Measurements from ENCODE around the gene COQ8A.
"Not testable (repeated sequence)": the region's sequence is repeated elsewhere in the genome, so short reads cannot be mapped to it uniquely, and the experiment has no call there.

Gene COQ8A

DNA sequence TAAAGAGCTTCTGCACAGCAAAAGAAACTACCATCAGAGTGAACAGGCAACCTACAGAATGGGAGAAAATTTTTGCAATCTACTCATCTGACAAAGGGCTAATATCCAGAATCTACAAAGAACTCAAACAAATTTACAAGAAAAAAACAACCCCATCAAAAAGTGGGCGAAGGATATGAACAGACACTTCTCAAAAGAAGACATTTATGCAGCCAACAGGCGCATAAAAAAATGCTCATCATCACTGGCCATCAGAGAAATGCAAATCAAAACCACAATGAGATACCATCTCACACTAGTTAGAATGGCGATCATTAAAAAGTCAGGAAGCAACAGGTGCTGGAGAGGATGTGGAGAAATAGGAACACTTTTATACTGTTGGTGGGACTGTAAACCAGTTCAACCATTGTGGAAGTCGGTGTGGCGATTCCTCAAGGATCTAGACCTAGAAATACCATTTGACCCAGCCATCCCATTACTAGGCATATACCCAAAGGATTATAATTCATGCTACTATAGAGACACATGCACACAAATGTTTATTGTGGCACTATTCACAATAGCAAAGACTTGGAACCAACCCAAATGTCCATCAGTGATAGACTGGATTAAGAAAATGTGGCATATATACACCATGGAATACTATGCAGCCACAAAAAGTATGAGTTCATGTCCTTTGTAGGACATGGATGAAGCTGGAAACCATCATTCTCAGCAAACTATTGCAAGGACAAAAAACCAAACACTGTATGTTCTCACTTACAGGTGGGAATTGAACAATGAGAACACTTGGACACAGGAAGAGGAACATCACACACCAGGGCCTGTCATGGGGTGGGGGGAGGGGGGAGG, 10.6 kb upstream of the COQ8A start:
- DNase-seq = not testable (repeated sequence)

DNA sequence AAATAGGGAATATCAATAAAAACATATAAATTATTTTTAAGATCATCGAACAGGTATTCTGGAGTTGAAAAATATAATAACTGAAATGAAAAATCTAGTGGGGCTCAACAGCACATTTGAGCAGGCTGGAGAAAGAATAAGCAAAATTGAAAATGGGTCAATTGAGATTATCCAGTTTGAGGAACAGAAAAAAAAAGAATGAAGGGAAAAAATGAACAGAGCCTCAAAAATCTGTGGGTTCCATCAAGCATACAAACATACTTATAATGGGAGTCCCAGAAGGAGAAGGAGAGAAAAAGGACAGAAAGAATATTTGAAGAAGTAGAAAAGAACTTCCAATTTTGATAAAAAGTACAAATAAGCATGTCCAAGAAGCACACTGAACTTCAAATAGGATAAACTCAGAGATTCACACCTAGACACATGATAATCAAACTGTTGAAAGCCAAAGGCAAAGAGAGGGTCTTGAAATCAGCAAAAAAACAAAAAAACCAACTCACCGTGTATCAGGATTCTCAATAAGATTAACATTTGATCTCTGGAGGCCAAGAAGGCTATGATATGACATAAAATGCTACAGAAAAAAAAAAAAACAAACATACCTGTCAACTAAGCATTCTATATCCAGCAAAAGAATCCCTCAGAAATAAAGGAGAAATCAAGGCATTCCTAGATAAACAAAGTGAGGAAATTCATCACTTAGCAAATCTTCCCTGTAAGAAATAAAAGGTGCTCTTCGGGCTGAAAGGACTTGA, 5.4 kb upstream of the COQ8A start:
- DNase-seq = no peak

DNA sequence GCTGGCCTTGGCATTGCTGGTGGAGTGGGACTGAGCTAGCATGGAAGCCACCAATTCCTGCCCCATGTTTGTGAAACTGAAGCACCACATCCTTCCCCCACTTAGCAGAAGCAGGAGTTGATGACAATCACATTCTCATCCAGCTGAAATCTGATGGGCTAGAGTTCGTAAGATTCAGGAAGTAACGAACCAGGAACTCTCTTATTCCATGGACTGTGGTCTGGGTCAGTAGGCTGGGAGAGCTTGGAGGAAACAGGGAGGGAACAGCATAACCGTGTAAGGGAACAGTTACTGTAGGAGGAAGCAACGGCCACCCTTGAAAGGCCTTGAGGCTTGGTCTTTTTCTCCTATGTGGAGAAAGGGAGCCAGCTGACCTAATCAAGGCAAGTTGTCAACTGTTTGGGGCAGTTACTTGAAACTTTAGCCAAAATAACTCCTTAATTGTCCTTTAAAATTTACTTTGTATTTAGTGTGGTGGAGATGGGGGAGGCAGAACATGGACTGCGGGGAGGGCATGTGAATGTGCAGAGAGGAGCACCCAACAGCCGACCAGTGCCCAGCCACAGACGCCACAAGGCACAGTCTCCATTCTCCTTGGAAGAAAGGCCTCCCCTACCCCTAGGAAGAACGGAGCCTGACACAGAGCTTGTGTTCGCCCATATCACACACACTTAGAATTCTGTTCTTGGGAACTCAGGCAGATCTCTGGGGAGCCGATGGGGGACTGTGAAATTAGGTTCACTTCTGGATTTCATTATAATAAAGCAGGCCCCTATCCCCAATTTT, 2.0 kb upstream of the COQ8A start:
- DNase-seq = no peak

DNA sequence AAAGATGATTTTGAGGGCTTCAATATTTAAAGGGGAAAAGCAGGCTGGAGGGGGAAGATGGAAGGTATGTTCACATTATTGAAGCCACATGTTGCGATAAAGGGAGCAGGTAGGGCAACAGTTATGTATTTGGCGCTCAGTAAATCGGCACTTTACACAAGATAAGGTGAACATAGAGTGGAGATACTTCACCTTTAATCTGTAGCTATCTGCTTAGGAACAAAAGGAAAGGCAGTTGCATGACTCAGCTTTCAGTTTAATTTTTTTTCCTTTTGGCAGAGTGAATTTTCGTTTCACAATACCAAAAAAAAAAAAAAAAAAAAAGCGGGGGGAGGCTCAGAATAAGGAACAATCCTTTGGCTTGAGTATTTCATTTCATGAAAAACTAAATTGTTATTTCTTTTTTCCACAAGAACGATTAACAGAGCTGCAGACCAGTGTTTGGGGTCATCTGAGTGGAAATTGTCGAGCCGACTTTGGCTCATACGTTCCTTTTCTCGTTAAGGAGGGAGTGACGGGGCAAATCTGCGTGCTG, 1.1 kb upstream of the COQ8A start:
- no peak for DNase-seq

DNA sequence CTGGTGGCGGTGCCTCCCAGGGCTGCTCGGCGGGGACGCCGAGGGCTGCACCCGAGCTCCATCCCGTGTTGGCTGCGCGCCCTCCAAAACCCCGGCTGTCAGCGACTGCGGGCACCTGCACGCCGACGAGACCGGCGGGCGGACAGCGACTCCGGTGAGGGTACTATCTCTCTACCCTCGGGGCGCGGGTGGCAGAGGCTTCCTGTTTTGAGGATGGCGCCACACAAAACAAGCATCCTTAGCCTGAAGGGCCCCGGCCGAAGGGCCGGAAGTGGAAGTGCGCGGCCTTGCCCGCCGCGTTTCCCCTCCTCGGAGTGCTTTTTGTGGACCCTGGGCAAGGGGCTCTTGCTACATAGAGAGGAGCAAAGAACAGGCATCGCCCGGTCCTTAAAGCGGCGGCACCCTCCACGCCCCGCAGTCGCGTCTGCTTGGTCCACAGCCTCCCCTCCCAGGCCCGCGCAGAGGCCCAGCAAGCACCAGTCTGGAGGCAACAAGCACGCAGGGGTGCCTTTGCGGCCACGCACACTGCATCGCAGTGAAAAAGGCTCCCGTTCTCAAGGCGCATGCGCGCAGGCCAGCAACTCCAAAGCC, 561 bp upstream of the COQ8A start:
- peak; percentile 67 for DNase-seq

DNA sequence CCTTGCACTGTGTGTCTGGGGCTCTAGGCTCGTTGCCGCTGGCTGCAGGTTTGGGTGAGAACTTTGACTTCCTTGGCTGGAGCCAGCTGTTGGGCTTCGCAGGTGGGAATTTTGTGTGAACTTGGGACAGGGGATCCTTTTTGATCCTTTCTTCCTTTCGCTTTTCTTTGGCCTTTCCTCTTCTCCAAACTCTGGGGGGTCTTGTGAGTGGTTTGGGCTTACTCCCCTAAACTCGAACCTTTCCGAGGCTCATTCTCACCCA, 643 bp downstream of the COQ8A start:
- DNase-seq = no peak

DNA sequence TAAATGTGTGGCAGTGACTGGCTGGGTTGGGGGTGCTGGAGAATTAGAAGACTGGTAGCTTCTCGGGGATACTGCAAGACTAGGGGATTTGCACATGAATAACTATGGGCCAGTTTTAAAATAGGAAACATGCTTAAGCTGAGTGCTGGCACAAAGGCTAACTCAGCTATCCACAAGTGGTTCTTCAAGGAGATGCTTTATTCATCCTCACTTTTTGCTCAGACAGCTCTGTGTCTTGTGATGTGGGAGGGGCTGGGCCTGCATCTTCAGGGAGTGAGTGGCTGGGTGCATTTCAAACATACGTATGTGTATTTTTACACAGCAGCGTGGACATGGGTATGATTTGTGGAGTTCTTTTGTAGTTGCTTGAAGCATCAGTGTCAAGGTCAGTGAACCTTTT, 2.3 kb downstream of the COQ8A start:
- DNase-seq = no peak

DNA sequence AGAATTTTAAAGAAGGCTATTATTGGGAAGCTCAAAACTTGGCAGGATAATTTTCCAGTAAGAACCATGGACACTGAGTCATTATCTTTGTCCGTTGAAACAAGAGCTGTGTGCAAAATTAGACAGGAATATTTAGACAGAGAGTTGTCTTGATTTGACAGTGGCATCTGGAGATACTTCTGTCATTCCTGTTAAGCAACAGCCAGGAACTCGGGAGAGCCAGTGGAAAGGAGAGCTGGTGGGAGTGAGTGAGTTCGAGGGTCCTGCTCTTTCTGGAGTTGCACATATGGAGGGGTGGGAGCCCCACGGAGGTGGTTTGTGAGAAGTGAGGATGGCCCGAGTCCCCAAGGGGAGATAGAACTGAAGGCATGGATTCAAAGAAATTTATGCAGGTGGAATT, 3.1 kb downstream of the COQ8A start:
- no peak for DNase-seq

DNA sequence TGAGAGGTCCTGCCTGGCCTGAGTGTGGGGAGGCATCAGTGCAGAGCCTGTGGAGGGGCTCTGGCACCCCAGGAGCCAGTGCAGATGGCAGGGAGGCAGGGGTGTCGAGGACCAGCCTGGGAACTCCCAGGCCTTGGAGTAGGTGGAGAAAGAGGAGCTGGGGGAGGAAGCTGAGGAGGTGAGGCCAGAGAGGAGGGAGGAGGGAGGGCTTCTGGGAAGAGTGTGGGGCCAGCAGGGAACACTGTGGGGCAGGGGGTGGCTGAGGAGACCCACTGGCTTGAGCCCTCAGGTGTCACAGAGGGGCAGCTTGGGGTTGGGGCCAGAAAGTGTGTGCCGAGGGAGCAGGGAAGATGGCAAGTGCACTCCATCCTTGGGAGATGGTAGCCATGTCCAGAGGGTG, 3.8 kb downstream of the COQ8A start:
- no peak for DNase-seq

DNA sequence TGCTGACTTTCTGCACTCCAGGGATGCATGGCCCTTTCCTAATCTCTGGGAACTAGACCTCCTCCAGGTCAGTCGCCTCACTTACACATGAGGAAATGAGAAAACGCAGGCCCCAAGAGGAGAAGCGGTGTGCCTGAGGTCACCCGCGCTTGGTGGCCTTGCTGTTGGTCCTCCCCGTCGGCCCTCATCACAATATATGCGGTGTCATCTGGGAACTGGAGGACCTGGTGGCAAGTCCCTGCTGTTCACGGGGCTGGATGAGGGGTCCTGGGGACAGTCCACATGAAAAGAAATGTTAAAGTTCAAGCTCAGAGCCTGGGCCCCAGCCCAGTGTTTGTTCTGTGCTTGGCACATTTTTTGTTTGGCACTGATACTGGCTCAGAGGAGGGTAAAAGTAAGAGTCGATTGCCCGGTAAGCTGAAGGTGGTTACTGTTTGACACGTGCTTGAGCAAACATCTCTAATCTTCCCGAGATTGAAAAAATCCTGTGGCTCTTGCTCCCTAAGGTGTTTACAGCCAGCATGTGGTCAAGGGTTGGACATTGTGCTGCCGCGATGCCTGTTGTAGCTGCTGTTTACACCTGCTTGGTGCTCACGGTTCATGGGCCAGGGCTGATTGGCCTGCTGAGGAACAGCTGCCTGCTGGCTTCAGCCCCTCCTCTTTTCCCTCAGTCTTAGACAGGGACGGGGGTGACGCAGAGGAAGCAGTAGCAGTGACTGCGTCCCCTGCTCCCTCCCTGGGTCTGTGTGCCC, 5.2 kb downstream of the COQ8A start:
- DNase-seq = no peak

DNA sequence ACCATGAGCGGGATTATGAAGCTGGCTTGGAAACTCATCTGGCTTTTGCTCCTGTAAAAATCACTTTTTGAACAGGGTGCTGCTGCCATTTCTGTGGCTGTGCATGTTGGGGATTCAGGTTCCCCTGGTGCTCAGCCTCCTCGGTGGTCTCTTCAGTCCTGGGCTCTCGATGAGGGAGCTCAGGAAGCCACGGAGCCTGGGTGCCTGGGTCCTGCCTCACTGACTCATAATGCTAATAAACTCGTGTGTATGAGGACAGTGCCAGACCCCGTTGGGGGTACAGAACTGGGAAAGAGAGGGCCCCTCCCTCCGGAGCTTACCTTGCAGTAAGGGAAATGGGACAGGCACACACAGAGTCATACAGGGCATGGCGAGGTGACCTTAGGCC, 5.8 kb downstream of the COQ8A start:
- no peak for DNase-seq

DNA sequence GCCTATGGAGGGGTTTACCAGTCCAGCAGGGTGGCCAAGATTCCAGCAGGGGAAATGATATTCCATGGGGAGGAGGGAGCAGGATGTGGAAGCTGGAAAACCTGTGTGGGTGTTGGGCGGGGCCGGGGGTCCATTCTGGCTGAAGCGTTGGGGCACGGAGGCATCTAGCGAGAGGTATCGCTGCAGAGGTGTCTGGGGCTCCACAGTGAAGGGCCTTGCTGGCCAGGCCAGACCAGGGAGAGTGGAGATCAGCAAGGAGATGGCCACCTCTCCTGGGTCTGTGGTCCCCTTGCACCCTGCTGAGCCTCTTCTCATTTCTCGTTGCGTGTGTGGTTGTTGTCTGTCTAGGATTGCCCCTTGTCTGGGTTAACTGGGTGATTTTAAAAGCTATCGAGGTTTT, 6.2 kb downstream of the COQ8A start:
- DNase-seq = no peak

DNA sequence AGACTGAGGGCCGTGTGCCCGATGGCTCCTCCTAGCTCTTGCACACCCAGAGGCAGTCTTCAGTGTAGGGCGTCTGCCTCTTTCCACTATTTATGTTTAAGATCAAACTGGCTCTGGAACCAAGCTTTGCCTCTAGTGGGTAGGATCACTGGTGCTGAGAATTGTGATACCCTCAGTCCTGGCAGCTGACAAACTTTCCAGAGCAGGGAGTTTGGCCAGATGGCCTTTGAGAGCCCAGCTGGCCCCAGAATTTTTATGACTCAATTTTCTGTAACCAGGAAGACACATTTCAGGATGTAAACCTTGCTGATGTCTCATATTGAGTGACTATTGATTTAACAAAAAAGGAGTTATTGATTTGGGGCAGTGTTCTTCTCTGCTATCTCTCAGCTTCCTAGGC, 6.7 kb downstream of the COQ8A start:
- DNase-seq = peak; percentile 61

DNA sequence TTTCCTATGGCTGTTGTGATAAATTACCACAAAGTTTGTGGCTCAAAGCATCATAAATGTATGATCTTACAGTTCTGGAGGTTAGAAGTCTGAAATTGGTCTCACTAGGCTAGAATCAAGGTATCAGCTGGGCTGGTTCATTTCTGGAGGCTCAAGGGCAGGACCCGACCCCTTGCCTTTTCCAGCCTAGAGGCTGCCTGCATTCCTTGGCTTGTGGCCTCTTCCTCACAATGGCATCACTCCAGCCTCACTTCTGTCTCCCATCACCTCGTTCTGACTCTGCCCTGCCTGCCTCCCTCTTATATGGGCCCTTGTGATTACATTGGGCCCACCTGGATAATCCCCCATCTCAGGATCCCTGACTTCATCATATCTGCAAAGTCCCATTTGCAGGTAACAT, 8.0 kb downstream of the COQ8A start:
- no peak for DNase-seq

DNA sequence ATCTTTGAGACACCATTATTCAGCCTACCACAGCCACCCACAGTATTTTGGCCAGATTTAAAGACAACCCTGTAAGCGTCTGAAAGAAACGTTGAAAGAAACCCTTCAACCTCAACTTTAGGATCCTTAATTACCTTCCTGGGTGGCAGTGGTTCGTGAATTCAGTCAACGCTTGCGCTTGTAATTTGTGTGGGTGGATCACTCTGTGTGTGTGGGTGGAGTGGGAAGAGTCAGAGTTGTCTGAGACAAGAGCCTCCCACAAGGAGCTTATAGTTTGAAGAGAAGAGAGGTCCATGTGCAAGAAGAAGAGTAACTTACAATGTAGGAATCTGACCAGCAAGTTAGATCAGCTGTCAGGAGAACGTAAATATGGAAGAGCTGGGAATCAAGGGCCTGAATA, 8.4 kb downstream of the COQ8A start:
- DNase-seq = no peak

DNA sequence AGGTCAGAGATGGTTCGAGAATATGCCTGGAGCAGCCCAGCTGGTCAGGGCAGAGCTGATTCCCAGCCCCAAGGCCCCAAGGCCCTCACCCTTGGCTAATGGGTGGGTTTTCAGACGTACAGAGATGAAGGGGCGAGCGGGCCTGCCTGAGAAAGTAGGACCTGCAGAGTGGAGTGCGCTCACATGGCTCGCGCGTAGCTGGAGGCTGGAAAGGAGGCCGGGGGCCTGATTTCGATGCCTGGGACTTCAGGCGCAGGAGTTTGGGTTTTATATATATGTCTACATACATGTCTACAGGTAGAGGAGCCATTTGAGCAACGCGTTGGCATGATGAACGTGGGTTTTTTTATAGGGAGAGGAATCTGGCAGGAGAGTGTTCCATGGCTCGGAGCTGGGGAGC, 8.9 kb downstream of the COQ8A start:
- DNase-seq = no peak

DNA sequence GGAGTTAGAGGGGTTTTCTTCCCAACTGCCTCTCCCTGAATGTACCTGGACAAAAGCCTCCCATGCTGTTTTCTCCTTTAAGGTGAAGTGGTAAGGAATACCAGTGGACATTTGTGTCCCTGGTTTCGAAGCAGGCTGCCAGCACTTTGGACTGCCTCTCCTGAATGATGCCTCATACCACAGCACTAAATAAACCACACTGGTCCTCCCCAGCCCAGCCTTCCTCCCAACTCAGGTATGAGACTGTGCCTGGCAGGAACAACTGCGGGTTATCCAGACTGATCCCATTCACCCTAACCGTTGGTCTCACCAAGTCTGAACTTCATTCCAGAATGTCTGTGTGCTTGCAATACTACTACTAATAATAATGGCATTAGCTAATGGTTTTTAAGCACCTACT, 9.3 kb downstream of the COQ8A start:
- DNase-seq = no peak

DNA sequence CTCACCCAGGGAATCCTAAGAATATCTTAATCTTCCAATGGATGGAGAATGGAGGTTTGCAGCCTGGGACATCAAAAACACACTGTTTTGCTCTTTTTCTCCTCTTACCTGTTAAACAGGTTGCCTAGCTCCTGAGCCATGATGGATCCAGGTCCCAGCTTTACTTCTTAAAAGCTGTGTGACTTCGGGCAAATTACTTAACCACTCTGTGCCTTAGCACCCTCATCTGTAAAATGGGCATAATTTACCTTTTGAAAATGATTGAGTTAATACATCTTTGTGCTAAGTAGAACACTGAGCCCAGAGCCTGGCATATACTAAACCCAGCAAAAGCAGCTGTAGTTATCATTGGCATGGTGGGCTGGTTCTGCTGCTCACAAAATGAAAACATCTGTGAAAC, 10.2 kb downstream of the COQ8A start:
- DNase-seq = no peak

DNA sequence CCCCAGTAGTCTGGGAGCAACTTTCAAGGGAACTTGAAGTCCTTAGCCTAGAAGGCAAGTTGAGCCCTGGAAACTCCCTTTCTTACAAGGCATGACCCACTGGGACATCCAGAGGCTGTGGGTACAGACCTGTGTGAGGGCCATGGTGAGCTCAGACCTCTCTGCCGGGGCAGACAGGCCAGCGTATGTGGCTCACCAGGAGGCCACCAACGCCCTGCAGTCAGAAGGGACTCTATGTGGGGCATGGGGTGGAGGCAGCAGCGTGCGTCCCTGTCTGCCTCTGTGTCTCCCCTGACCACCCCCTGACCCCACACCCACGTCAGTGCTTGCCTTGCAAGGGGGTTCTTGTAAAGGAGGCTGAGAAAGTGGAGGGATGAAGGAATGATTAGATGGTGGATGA, 10.8 kb downstream of the COQ8A start:
- no peak for DNase-seq

DNA sequence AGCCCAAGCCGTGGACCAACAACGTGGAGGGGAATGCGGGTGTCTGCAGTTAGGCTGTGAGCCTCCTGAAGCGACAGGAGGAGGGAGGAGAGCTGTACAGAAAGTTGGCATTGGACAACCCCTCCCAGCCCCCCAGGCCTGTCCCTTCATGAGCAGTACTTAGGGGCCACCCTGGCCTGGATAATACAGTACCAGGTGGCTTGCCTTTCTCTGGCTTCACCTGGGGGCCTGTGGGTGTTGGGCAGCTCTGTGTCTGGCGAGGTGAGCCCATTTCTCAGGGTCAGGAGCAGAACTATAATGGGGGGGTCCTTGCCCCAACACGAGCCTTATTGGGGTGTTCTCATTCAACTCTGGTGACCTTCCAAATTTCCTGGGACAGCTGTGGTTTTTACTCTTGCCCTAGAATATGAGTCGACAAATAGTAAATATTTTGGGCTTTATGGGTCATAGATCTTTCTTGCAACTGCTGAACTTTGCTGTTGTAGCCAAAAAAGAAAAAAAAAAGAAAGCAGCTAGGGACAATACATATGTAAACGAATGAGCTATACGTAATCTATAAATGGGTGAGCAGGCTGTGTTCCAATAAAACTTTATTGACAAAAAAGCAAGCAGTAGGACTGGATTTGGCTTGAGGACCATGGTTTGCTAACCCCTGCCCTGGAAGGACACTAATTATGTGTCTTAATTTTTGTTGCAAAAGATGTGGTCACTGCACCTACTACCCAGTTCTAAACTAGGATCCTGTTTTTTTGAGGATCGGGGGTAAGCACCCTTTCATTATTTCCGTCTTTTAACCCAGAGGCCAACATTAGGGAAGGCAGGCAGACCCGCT, 11.4 kb downstream of the COQ8A start:
- DNase-seq = no peak

DNA sequence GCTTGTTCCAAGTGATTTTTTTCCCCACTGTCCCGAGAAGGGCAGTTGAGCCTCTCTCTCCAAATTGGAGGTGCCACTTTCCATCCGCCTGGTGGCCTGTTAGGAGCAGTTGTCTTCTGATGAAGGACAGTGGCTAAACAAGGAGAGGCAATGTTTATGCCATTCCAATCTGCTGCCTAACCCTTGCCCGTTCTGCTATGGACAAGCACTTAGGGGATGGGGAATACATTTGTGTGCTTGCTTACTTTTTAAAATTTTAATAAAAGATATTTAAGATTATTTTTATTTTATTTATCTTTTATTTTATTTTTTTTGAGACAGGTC, 12.0 kb downstream of the COQ8A start:
- DNase-seq = no peak
